Hepatocyte (in vitro differentiated cells): ENCODE measurements around the gene GRK3. TPM values are rescaled to one million over a fixed set of nuclear protein-coding genes. Genes with fewer than 3 reads are reported as not detected.
"Not testable (repeated sequence)": the region's sequence is repeated elsewhere in the genome, so short reads cannot be mapped to it uniquely, and the experiment has no call there.

ENCODE experiments used
- DNase-seq: peaks from one replicate; pipeline ENCODE4 v3.0.0-alpha.2; 2016; ENCODE audit warnings: low spot score
- H2AFZ ChIP-seq: fragments of 200-600 bp; sonication (generic); 2 replicates; pipeline ENCODE4 v1.6.0; 2016; ENCODE audit warnings: antibody characterized with exemption, mild to moderate bottlenecking
- H3K27ac ChIP-seq: fragments of 200-600 bp; sonication (generic); 2 replicates; pipeline ENCODE4 v1.5.1; 2016; ENCODE audit warnings: mild to moderate bottlenecking
- H3K27me3 ChIP-seq: fragments of 200-600 bp; sonication (generic); 2 replicates; pipeline ENCODE4 v1.6.1; 2016
- H3K36me3 ChIP-seq: fragments of 200-600 bp; sonication (generic); replicated peaks from 2 replicates; pipeline ENCODE4 v1.5.1; 2016; ENCODE audit warnings: low read depth; ENCODE audit not compliant: insufficient read depth
- H3K4me1 ChIP-seq: fragments of 200-600 bp; sonication (generic); 2 replicates; pipeline ENCODE4 v1.5.1; 2016; ENCODE audit warnings: mild to moderate bottlenecking, moderate library complexity; ENCODE audit not compliant: insufficient read depth
- H3K4me2 ChIP-seq: fragments of 200-600 bp; sonication (generic); 2 replicates; pipeline ENCODE4 v1.6.0; 2016
- H3K4me3 ChIP-seq: fragments of 200-600 bp; sonication (generic); 2 replicates; pipeline ENCODE4 v1.5.1; 2016; ENCODE audit warnings: mild to moderate bottlenecking
- H3K79me2 ChIP-seq: fragments of 200-600 bp; sonication (generic); 2 replicates; pipeline ENCODE4 v1.6.0; 2017; ENCODE audit warnings: mild to moderate bottlenecking
- H3K9me2 ChIP-seq: fragments of 200-600 bp; sonication (generic); replicated peaks from 2 replicates; pipeline ENCODE4 v1.6.0; 2017; ENCODE audit warnings: mild to moderate bottlenecking; ENCODE audit not compliant: insufficient read depth
- H3K9me3 ChIP-seq: fragments of 200-600 bp; sonication (generic); 2 replicates; pipeline ENCODE4 v1.5.1; 2016; ENCODE audit warnings: low read depth, mild to moderate bottlenecking
- H4K20me1 ChIP-seq: fragments of 200-600 bp; sonication (generic); 2 replicates; pipeline ENCODE4 v1.6.0; 2016; ENCODE audit warnings: mild to moderate bottlenecking; ENCODE audit not compliant: insufficient read depth, poor library complexity, severe bottlenecking
- EZH2 ChIP-seq: fragments of 200-600 bp; sonication (generic); IDR thresholded peaks from 2 replicates; pipeline ENCODE4 v1.6.1; 2016; ENCODE audit warnings: antibody characterized with exemption, mild to moderate bottlenecking, borderline replicate concordance
- EZH2phosphoT487 ChIP-seq: fragments of 200-600 bp; sonication (generic); IDR thresholded peaks from one replicate; pipeline ENCODE4 v1.6.1; 2018; ENCODE audit warnings: antibody characterized with exemption, mild to moderate bottlenecking, low read depth, moderate library complexity; ENCODE audit not compliant: unreplicated experiment, severe bottlenecking
- WGBS: methylation state at CpG from one replicate; pipeline ENCODE4 v1.1.6; 2016; ENCODE audit warnings: low lambda C conversion rate; ENCODE audit errors: missing lambda C conversion rate; 5-methylcytosine and 5-hydroxymethylcytosine counted together
- polyA plus RNA-seq: library from polyadenylated mRNA; unstranded; fragments of >200 nt; fragmentation: Nextera tagmentation; extraction: Ambion mirVana; gene quantifications from 2 replicates; pipeline ENCODE4 v1.2.1, GENCODE V29; 2016
- total RNA-seq: library from RNA; depleted of rRNA; stranded (reverse); fragments of >200 nt; gene quantifications from 2 replicates; pipeline ENCODE4 v1.2.3, GENCODE V29; 2014
- TF ChIP-seq, protein P1 (sequence below): fragments of 200-600 bp; sonication (generic); IDR thresholded peaks from 2 replicates; pipeline ENCODE4 v1.5.1; 2016; ENCODE audit warnings: antibody characterized with exemption, mild to moderate bottlenecking; ENCODE audit not compliant: poor library complexity

Gene GRK3
- total and polyA plus RNA-seq, 2 experiments from 2014 or later = 1.5 to 7.1 TPM

- Histone ChIP-seq H3K79me2 (no peaks in the 10 kb centered on the region), H3K4me2 (no peak overlapping the region), H3K4me1 (no peaks in the 10 kb centered on the region), H3K9me2 (no peaks in the 10 kb centered on the region), H3K4me3 (no peak overlapping the region), H4K20me1 (no peaks in the 10 kb centered on the region), H2AFZ (no peak overlapping the region), H3K27me3 (no peaks in the 10 kb centered on the region), H3K9me3 (no peaks in the 10 kb centered on the region), H3K36me3 (no peaks in the 10 kb centered on the region), H3K27ac (no peak overlapping the region)
- WGBS = 96% methylated on average over 7 of the region's 7 CpGs
- TF ChIP-seq EZH2phosphoT487 (no peak), EZH2 (no peak)
- TF ChIP-seq, protein P1, sequence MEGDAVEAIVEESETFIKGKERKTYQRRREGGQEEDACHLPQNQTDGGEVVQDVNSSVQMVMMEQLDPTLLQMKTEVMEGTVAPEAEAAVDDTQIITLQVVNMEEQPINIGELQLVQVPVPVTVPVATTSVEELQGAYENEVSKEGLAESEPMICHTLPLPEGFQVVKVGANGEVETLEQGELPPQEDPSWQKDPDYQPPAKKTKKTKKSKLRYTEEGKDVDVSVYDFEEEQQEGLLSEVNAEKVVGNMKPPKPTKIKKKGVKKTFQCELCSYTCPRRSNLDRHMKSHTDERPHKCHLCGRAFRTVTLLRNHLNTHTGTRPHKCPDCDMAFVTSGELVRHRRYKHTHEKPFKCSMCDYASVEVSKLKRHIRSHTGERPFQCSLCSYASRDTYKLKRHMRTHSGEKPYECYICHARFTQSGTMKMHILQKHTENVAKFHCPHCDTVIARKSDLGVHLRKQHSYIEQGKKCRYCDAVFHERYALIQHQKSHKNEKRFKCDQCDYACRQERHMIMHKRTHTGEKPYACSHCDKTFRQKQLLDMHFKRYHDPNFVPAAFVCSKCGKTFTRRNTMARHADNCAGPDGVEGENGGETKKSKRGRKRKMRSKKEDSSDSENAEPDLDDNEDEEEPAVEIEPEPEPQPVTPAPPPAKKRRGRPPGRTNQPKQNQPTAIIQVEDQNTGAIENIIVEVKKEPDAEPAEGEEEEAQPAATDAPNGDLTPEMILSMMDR = no peak
- no peak for DNase-seq
Observed at GRCh38 chr22:25623851-25624250, 59.4 kb downstream of the GRK3 start.

- DNase-seq = no peak
- H3K4me2 ChIP-seq = no peak overlapping the region
- H3K4me3 ChIP-seq = no peak overlapping the region
- H3K36me3 ChIP-seq = no peaks in the 10 kb centered on the region
- no peaks in the 10 kb centered on the region for H4K20me1 ChIP-seq
- 94% methylated on average over 6 of the region's 6 CpGs for WGBS
- no peaks in the 10 kb centered on the region for H3K4me1 ChIP-seq
- no peaks in the 10 kb centered on the region for H3K79me2 ChIP-seq
- H3K27ac ChIP-seq = no peak overlapping the region
- no peaks in the 10 kb centered on the region for H3K9me2 ChIP-seq
- TF ChIP-seq, protein P1 = no peak
- TF ChIP-seq EZH2phosphoT487 (no peak), EZH2 (no peak)
- no peaks in the 10 kb centered on the region for H3K27me3 ChIP-seq
- no peak overlapping the region for H2AFZ ChIP-seq
- no peaks in the 10 kb centered on the region for H3K9me3 ChIP-seq
Observed at GRCh38 chr22:25624476-25624875, 60.0 kb downstream of the GRK3 start.

DNA sequence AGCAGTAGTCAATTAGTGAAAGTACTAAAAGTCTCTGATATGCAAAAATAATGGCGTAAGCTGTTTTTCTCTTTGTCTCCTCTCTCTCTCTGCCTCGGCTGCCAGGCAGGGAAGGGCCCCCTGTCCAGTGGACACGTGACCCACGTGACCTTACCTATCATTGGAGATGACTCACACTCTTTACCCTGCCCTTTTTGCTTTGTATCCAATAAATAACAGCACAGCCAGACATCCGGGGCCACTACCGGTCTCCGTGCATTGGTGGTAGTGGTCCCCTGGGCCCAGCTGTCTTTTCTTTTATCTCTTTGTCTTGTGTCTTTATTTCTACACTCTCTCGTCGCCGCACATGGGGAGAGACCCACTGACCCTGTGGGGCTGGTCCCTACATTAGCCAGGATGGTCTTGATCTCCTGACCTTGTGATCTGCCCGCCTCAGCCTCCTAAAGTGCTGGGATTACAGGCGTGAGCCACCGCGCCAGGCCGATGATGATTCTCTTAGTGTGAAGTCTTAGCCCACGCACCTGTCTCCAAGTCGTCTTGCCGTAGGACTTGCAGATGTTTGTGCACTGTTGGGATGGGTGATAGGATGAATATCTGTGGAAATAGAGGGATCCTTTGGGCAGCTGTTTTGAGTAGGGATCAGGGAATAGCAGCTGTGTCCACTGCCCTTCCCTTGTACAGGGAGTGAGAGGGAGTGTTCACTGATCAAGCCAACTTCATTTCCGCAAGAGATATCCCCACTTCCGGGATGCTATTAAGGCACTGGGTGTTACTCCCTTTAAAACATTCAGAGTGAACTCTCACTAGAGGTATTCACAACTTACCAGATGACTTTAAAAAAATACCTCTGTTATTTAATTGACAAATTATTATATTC lies 61.5 kb downstream of the GRK3 start:
- H3K36me3 ChIP-seq, H3K79me2 ChIP-seq, H3K9me2 ChIP-seq, H3K9me3 ChIP-seq, H3K27ac ChIP-seq, H3K4me2 ChIP-seq, DNase-seq, H2AFZ ChIP-seq, H3K27me3 ChIP-seq, H3K4me1 ChIP-seq, H4K20me1 ChIP-seq, H3K4me3 ChIP-seq: not testable (repeated sequence)
- 88% methylated on average over 20 of the region's 20 CpGs for WGBS

DNA sequence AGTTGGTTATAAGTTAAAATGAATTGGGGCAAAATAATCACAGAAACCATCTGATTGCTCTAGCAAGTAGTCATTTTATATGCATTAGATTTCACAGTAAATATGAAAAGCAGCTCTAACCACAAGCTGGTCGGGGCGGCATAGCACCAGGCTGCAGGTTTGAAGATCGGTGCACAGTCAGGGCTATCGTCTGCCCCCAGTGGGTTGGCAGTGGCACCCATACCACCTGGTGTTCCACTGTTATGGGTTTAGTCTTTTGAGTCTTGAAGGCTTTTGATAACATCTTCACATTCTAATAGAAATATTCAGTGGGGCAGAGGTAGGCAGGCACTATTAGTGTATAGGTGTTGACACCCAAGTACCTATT lies 62.1 kb downstream of the GRK3 start:
- H3K9me3 ChIP-seq = no peaks in the 10 kb centered on the region
- H3K4me2 ChIP-seq = no peak overlapping the region
- 99% methylated on average over 4 of the region's 4 CpGs for WGBS
- no peak overlapping the region for H2AFZ ChIP-seq
- no peak overlapping the region for H3K4me3 ChIP-seq
- TF ChIP-seq EZH2phosphoT487 = no peak
- no peaks in the 10 kb centered on the region for H3K36me3 ChIP-seq
- H3K9me2 ChIP-seq = no peaks in the 10 kb centered on the region
- H3K27ac ChIP-seq = no peak overlapping the region
- DNase-seq = no peak
- no peaks in the 10 kb centered on the region for H3K4me1 ChIP-seq
- no peaks in the 10 kb centered on the region for H3K79me2 ChIP-seq
- H3K27me3 ChIP-seq = no peaks in the 10 kb centered on the region
- no peaks in the 10 kb centered on the region for H4K20me1 ChIP-seq
